Caco-2 (cell line): ENCODE measurements around the gene NOTCH1. TPM values are rescaled to one million over a fixed set of nuclear protein-coding genes. Genes with fewer than 3 reads are reported as not detected.

Source experiments
- BruUV-seq: library from RNA; stranded (reverse); fragments of 400-500 nt; replicated peaks from 2 replicates; lab custom pipeline; 2021; lab: Mats Ljungman, UMichigan
- CTCF ChIA-PET: fragments of 300-600 bp; sonication (Branson Sonifier 250); formaldehyde crosslinking; loops from one replicate; lab custom pipeline; 2022; ENCODE audit warnings: antibody characterized with exemption; lab: Charles Lee
- POLR2A ChIA-PET: fragments of 300-600 bp; sonication (Branson Sonifier 250); formaldehyde crosslinking; loops from one replicate; lab custom pipeline; 2022; ENCODE audit warnings: antibody characterized with exemption; lab: Charles Lee
- DNase-seq, 2 experiments: peaks; one replicate each; pipeline versions ENCODE4 v3.0.0 to v3.0.0-alpha.2; 2020 to 2022
- H3K27me3 ChIP-seq: replicated peaks from 2 replicates; pipeline ENCODE4 v1.6.0; 2011; ENCODE audit warnings: low read length; ENCODE audit not compliant: control insufficient read depth, insufficient read depth
- H3K36me3 ChIP-seq: 2 replicates; pipeline ENCODE4 v1.5.1; 2011; ENCODE audit warnings: low read length; ENCODE audit not compliant: control insufficient read depth, insufficient read depth
- H3K4me1 ChIP-seq: fragments of 250-450 bp; sonication (Bioruptor Pico); 2 replicates; pipeline ENCODE4 v1.5.1; 2020; ENCODE audit warnings: mild to moderate bottlenecking
- H3K4me3 ChIP-seq: 2 replicates; pipeline ENCODE4 v1.5.1; 2011; ENCODE audit warnings: low read depth, mild to moderate bottlenecking, control low read depth, low read length
- H3K9me3 ChIP-seq: fragments of 250-450 bp; sonication (Bioruptor Pico); 2 replicates; pipeline ENCODE4 v1.5.1; 2020; ENCODE audit warnings: mild to moderate bottlenecking, moderate library complexity
- H3K27ac Mint-ChIP-seq: one replicate; pipeline ENCODE4 v1.8.0; 2022; ENCODE audit warnings: mixed read lengths; ENCODE audit not compliant: unreplicated experiment
- H3K27me3 Mint-ChIP-seq: one replicate; pipeline ENCODE4 v1.8.0; 2022; ENCODE audit warnings: mixed read lengths; ENCODE audit not compliant: insufficient read depth, unreplicated experiment
- H3K36me3 Mint-ChIP-seq: one replicate; pipeline ENCODE4 v1.8.0; 2022; ENCODE audit warnings: mild to moderate bottlenecking, mixed read lengths; ENCODE audit not compliant: insufficient read depth, unreplicated experiment
- H3K4me1 Mint-ChIP-seq: one replicate; pipeline ENCODE4 v1.8.0; 2022; ENCODE audit warnings: low read depth, mixed read lengths; ENCODE audit not compliant: unreplicated experiment
- H3K4me3 Mint-ChIP-seq: one replicate; pipeline ENCODE4 v1.8.0; 2022; ENCODE audit warnings: mild to moderate bottlenecking, moderate library complexity, mixed read lengths; ENCODE audit not compliant: unreplicated experiment
- H3K9me3 Mint-ChIP-seq: one replicate; pipeline ENCODE4 v1.8.0; 2022; ENCODE audit warnings: mixed read lengths; ENCODE audit not compliant: unreplicated experiment
- CTCF ChIP-seq, 2 experiments: fragments of 200-600 bp in 1 of 2; IDR thresholded peaks; 1 replicate in 1 of 2; 2 replicates in 1 of 2; pipeline versions ENCODE4 v1.5.1 to v1.8.0; 2011 to 2022; ENCODE audit warnings: antibody characterized with exemption in 1 of 2, control low read depth in 1 of 2, inconsistent platforms in 1 of 2, low read depth in 1 of 2, low read length in 1 of 2, mild to moderate bottlenecking in 1 of 2, moderate library complexity in 1 of 2; ENCODE audit not compliant: insufficient read depth in 1 of 2, severe bottlenecking in 1 of 2, unreplicated experiment in 1 of 2
- intact Hi-C: fragments of 100-400 bp; cut with micrococcal nuclease; formaldehyde crosslinking; loops from one replicate; pipeline ENCODE4 v1.10.0; 2022; ENCODE audit not compliant: unreplicated experiment
- total RNA-seq: library from RNA; stranded (reverse); gene quantifications from 2 replicates; pipeline ENCODE4 v1.2.3, GENCODE V29; 2022

The NOTCH1 gene
- total RNA-seq, 1 experiment from 2014 or later = 6.3 TPM

- Mint-ChIP-seq H3K4me1 (no peaks in the 10 kb centered on the region), H3K4me3 (no peak overlapping the region), H3K9me3 (no peaks in the 10 kb centered on the region), H3K27ac (no peak overlapping the region), H3K36me3 (peaks cover 10% of the 10 kb centered on the region), H3K27me3 (no peaks in the 10 kb centered on the region)
- intact Hi-C loops = no loop called here
- CTCF ChIA-PET = interaction anchor here (1.3 kb wide), 1 partner anchor 84 kb away, joined by 7 read pairs; no protein-coding TSS in a partner anchor
- no TSS peak for BruUV-seq
- Histone ChIP-seq H3K4me1 (peaks cover 12% of the 10 kb centered on the region), H3K9me3 (no peaks in the 10 kb centered on the region), H3K27me3 (no peaks in the 10 kb centered on the region), H3K36me3 (no peaks in the 10 kb centered on the region), H3K4me3 (no peak overlapping the region)
- POLR2A ChIA-PET = no interaction called here
- DNase-seq = no peak
- TF ChIP-seq CTCF (IDR thresholded peaks at IDR 0.05; ENCODE audit: insufficient read depth in 1 of 2, low read depth in 1 of 2, low read length in 1 of 2, severe bottlenecking in 1 of 2, unreplicated experiment in 1 of 2) = no peak
Measured at GRCh38 chr9:136541179-136541578, 4.7 kb downstream of the NOTCH1 start.

GRCh38 chr9:136539427-136540421 is 6.1 kb downstream of the NOTCH1 start:
- peak; percentile 34 to 67 for DNase-seq
- no peak overlapping the region for H3K27ac Mint-ChIP-seq

More at GRCh38 chr9:136539427-136540421, 6.1 kb downstream of the NOTCH1 start:
- BruUV-seq = no TSS peak
- ChIA-PET CTCF (interaction anchor here (1.3 kb wide), 1 partner anchor 86 kb away, joined by 7 read pairs; no protein-coding TSS in a partner anchor), POLR2A (no interaction called here)
- intact Hi-C loops = no loop called here
- Mint-ChIP-seq H3K4me1 (no peaks in the 10 kb centered on the region), H3K9me3 (no peaks in the 10 kb centered on the region), H3K4me3 (no peak overlapping the region), H3K27me3 (no peaks in the 10 kb centered on the region), H3K36me3 (peaks cover 10% of the 10 kb centered on the region)
- Histone ChIP-seq H3K4me1 (peaks cover 8% of the 10 kb centered on the region), H3K27me3 (no peaks in the 10 kb centered on the region), H3K4me3 (no peak overlapping the region), H3K9me3 (no peaks in the 10 kb centered on the region), H3K36me3 (no peaks in the 10 kb centered on the region)
- TF ChIP-seq CTCF (IDR thresholded peaks at IDR 0.05; ENCODE audit: insufficient read depth in 1 of 2, low read depth in 1 of 2, low read length in 1 of 2, severe bottlenecking in 1 of 2, unreplicated experiment in 1 of 2) = no peak
